ENCODE data around the gene PLPPR5. TPM values are rescaled to one million over a fixed set of nuclear protein-coding genes. Genes with fewer than 3 reads are reported as not detected.

PLPPR5 gene
- total RNA-seq, 4 donors from 2014 or later = not detected

DNA sequence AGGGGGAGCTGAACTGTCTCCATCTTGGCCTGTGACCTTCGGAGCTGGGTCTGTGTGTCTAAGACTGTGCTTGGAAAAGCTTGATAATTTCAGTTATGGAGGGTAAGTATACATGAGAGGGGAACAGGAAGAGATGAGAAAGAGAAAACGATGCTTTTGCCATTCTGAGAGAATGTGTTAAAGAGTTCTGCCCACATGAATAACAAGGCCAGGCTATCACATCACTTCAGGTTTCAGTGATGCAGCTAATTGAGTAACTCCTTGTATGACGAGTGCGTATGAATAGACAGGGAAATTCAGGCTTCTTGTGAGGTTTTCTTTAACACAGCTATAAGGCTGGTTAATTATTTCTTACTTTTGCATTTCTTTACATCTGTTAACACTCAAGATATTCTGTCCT lies 81.0 kb downstream of the PLPPR5 start:
- ATAC-seq (no peak), DNase-seq (no peak)
- Histone ChIP-seq H3K36me3 (no peaks in the 10 kb centered on the region), H3K9me3 (no peaks in the 10 kb centered on the region), H3K27ac (no peak overlapping the region), H3K4me1 (no peaks in the 10 kb centered on the region), H3K27me3 (no peaks in the 10 kb centered on the region), H3K4me3 (no peak overlapping the region)
- intact Hi-C loops (cut with DNase I; ENCODE audit: low total_unique reads) = no loop called here
- TF ChIP-seq CTCF (IDR thresholded peaks at IDR 0.05 in 4 of 5, conservative IDR thresholded peaks at IDR 0.05 in 1 of 5) (no peak), POLR2A (IDR thresholded peaks at IDR 0.05) (no peak)
- in situ Hi-C loops (cut with MboI; ENCODE audit: low sequenced_read_pairs in 4 of 4) = no loop called here

GRCh38 chr1:98921817-98922216 lies 82.8 kb downstream of the PLPPR5 start:
- no peaks in the 10 kb centered on the region for H3K36me3 ChIP-seq
- no peak overlapping the region for H3K4me3 ChIP-seq
- no peak for TF ChIP-seq POLR2A (IDR thresholded peaks at IDR 0.05)
- no peaks in the 10 kb centered on the region for H3K4me1 ChIP-seq
- no peaks in the 10 kb centered on the region for H3K9me3 ChIP-seq
- ATAC-seq (no peak), DNase-seq (no peak)
- no peak overlapping the region for H3K27ac ChIP-seq
- in situ Hi-C loops (cut with MboI; ENCODE audit: low sequenced_read_pairs in 4 of 4) (no loop called here), intact Hi-C loops (cut with DNase I; ENCODE audit: low total_unique reads) (no loop called here)
- no peaks in the 10 kb centered on the region for H3K27me3 ChIP-seq

DNA sequence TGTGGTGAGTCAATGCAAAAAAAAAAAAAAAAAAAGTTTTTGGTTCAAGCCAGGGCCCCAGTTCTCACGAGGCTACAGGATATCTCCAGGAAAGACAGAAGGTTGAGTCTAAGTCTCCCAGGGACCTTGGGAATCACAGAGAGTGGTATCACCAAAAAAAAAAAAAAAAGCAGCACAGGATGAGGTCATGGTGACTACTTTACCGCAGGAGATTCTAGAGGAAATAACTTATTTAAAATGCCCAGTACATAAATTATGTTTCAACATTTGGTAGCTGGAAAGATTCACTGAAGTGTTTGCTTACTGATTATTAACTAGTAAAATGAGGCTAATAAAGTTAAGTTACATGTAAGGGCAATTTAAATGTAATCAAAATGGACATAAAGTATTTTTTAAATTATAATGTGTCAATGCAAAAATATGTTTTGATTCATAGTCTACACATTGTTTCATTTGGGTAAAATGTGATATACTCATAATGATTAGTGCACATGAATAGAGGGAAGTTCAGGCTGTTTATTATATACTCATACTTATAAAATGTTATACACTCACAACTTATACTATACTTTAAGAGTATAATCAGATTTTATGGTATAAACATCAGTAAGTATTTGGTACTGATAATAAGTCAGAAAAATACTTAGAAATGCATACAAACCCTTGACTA lies 84.1 kb downstream of the PLPPR5 start:
- no peak for ATAC-seq
- DNase-seq = no peak
- in situ Hi-C loops (cut with MboI; ENCODE audit: low sequenced_read_pairs in 4 of 4) = no loop called here
- no peaks in the 10 kb centered on the region for H3K36me3 ChIP-seq
- H3K9me3 ChIP-seq = no peaks in the 10 kb centered on the region
- TF ChIP-seq POLR2A (IDR thresholded peaks at IDR 0.05) = no peak
- TF ChIP-seq CTCF (IDR thresholded peaks at IDR 0.05 in 4 of 5, conservative IDR thresholded peaks at IDR 0.05 in 1 of 5) = no peak
- no peak overlapping the region for H3K27ac ChIP-seq
- intact Hi-C loops (cut with DNase I; ENCODE audit: low total_unique reads) = no loop called here
- no peaks in the 10 kb centered on the region for H3K4me1 ChIP-seq
- no peak overlapping the region for H3K4me3 ChIP-seq
- H3K27me3 ChIP-seq = no peaks in the 10 kb centered on the region

DNA sequence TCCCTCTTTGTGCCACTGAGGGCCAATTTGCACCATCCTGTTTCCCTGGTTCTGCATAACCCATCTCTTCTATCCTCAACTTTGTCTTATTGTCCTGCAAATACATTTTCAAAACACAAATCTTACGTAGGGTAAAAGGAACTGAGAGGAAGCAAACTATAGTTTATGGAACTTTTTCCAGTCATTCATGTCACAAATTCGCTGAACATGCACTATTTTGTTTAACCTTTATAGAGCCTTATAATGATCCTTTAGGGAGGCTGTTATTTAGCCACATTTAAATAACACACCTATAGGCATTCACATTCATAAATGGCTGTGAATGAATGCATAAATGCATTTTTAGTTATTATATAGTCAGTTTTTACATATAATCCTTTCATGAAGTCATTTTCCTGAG lies 85.0 kb downstream of the PLPPR5 start:
- TF ChIP-seq POLR2A (IDR thresholded peaks at IDR 0.05) (no peak), CTCF (IDR thresholded peaks at IDR 0.05 in 4 of 5, conservative IDR thresholded peaks at IDR 0.05 in 1 of 5) (no peak)
- no peaks in the 10 kb centered on the region for H3K9me3 ChIP-seq
- DNase-seq (no peak), ATAC-seq (no peak)
- in situ Hi-C loops (cut with MboI; ENCODE audit: low sequenced_read_pairs in 4 of 4) (no loop called here), intact Hi-C loops (cut with DNase I; ENCODE audit: low total_unique reads) (no loop called here)
- no peak overlapping the region for H3K4me3 ChIP-seq
- H3K27me3 ChIP-seq = no peaks in the 10 kb centered on the region
- no peaks in the 10 kb centered on the region for H3K36me3 ChIP-seq
- H3K27ac ChIP-seq = no peak overlapping the region
- H3K4me1 ChIP-seq = no peaks in the 10 kb centered on the region

DNA sequence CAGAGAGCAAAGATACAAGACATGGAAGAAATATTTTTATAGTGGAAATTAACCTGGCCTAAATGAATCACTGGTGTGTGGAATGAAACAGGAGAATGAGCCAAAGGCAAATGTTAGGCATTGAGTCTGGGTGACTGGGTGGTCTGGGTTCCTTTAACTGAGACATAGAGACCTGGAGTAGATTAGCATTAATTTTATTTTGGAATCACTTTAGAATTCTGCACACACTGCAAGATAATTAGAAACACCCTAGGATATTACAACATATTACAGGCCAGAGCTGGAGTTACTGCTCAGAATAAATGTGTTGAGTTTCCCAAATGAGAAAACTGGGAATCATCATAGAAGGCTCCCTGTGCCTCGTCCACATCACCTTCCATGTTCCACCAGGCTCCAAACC lies 85.5 kb downstream of the PLPPR5 start:
- intact Hi-C loops (cut with DNase I; ENCODE audit: low total_unique reads) (no loop called here), in situ Hi-C loops (cut with MboI; ENCODE audit: low sequenced_read_pairs in 4 of 4) (no loop called here)
- H3K27ac ChIP-seq = no peak overlapping the region

More for the DNA sequence above, 85.5 kb downstream of the PLPPR5 start:
- ATAC-seq (no peak), DNase-seq (no peak)
- H3K4me3 ChIP-seq = no peak overlapping the region
- H3K36me3 ChIP-seq = no peaks in the 10 kb centered on the region
- TF ChIP-seq CTCF (IDR thresholded peaks at IDR 0.05 in 4 of 5, conservative IDR thresholded peaks at IDR 0.05 in 1 of 5) = no peak
- no peak for TF ChIP-seq POLR2A (IDR thresholded peaks at IDR 0.05)
- H3K4me1 ChIP-seq = no peaks in the 10 kb centered on the region
- H3K9me3 ChIP-seq = no peaks in the 10 kb centered on the region
- H3K27me3 ChIP-seq = no peaks in the 10 kb centered on the region
